ENCODE results near the gene CPOX.
A peak's percentile ranks its signal among the peaks of the same experiment; 100 is the strongest.

The CPOX gene

DNA sequence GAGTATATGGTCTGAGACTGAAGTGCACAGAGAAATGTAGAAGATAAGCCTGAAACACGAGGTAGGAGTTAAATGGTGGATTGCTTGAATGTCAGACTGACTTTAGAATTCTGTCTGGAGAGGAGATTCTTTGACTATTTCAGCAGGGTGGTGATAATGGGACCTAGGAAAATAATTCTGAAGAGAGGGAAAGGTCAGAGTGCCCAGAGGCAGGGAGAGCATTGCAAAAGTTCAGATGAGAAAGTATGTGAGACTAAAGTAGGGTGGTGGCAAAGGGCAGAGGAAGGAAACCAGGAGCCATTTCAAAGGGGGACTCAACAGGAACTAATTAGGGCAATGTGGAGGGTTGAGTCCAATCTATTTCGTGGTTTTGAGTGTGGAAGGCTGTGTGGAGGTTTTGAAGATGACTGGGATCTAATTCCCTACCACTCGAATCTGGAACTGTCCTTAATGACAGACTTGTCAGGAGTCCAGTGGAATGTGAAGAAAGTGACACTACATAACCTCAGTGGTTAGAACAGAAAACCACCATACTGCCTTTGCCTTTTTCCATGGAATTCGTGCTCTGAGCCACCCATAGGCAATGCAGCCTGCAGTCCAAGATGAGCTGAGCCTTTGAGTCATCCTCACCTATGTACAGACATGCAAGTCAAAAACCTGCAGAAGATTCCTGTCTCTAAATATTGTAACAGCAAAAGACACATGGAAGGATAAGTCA, 16.1 kb downstream of the CPOX start:
- in situ Hi-C loops (cut with HindIII; ENCODE audit: low sequenced_read_pairs), result no loop called here
- H3K4me3 ChIP-seq (ENCODE audit: low read depth, low read length), result no peak overlapping the region
- peak; percentile 76 for DNase-seq (ENCODE audit: low read depth, low spot score)
- TF ChIP-seq, protein P1, sequence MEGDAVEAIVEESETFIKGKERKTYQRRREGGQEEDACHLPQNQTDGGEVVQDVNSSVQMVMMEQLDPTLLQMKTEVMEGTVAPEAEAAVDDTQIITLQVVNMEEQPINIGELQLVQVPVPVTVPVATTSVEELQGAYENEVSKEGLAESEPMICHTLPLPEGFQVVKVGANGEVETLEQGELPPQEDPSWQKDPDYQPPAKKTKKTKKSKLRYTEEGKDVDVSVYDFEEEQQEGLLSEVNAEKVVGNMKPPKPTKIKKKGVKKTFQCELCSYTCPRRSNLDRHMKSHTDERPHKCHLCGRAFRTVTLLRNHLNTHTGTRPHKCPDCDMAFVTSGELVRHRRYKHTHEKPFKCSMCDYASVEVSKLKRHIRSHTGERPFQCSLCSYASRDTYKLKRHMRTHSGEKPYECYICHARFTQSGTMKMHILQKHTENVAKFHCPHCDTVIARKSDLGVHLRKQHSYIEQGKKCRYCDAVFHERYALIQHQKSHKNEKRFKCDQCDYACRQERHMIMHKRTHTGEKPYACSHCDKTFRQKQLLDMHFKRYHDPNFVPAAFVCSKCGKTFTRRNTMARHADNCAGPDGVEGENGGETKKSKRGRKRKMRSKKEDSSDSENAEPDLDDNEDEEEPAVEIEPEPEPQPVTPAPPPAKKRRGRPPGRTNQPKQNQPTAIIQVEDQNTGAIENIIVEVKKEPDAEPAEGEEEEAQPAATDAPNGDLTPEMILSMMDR (IDR thresholded peaks at IDR 0.05; ENCODE audit: low read depth, low read length), result no peak

DNA sequence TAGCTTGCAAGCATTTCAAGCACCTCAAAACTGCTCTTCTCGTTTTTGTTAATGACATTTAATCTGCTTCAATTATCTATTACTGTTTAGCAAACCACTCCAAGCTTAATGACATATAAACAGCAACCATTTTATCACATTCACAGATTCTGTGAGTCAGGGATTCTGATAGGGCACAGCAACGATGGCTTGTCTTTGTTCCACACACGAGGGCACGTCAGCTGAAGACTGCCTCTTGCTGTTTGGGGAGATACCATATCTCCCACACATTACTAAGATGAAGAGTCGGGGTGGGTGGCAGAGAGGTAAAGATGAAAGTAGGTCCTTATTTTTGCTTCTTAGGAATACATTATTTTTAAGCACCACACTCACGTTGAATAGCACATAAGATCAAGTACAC, 19.3 kb downstream of the CPOX start:
- TF ChIP-seq, protein P1 (IDR thresholded peaks at IDR 0.05; ENCODE audit: low read depth, low read length), result no peak
- H3K4me3 ChIP-seq (ENCODE audit: low read depth, low read length), result no peak overlapping the region
- no peak for DNase-seq (ENCODE audit: low read depth, low spot score)
- in situ Hi-C loops (cut with HindIII; ENCODE audit: low sequenced_read_pairs), result no loop called here

DNA sequence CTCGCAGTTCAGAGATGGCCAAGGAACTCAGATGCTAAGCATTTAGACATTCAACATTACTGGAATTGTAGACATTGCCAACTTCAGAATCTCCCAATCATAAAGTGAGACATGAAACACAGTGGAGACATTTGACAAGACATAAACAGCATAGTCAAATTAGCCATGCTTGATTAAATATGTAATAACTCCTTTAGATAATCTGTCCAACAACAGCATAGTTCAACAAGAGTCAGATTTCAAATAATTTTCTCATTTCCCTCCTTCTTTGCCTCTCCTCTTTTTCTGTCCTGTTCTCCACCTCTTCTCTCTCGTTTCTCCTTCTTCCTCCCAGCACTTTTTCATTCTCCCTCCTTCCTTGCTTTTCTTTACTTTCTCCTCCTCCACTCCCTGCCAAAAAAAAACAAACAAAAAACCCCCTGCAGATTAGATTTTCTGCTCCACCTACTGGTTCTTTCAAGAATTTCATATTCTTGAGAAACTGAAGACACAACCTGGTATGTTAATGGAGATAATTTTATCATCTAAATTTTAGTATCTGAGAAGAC, 20.2 kb downstream of the CPOX start:
- in situ Hi-C loops (cut with HindIII; ENCODE audit: low sequenced_read_pairs), result no loop called here
- H3K4me3 ChIP-seq (ENCODE audit: low read depth, low read length), result no peak overlapping the region
- TF ChIP-seq, protein P1 (IDR thresholded peaks at IDR 0.05; ENCODE audit: low read depth, low read length), result peak; percentile 50
- DNase-seq (ENCODE audit: low read depth, low spot score), result peak; percentile 50

- TF ChIP-seq, protein P1 (IDR thresholded peaks at IDR 0.05; ENCODE audit: low read depth, low read length), result no peak
- in situ Hi-C loops (cut with HindIII; ENCODE audit: low sequenced_read_pairs), result no loop called here
- DNase-seq (ENCODE audit: low read depth, low spot score), result no peak
- H3K4me3 ChIP-seq (ENCODE audit: low read depth, low read length), result no peak overlapping the region
Observed at GRCh38 chr3:98568402-98568801, 25.0 kb downstream of the CPOX start.

DNA sequence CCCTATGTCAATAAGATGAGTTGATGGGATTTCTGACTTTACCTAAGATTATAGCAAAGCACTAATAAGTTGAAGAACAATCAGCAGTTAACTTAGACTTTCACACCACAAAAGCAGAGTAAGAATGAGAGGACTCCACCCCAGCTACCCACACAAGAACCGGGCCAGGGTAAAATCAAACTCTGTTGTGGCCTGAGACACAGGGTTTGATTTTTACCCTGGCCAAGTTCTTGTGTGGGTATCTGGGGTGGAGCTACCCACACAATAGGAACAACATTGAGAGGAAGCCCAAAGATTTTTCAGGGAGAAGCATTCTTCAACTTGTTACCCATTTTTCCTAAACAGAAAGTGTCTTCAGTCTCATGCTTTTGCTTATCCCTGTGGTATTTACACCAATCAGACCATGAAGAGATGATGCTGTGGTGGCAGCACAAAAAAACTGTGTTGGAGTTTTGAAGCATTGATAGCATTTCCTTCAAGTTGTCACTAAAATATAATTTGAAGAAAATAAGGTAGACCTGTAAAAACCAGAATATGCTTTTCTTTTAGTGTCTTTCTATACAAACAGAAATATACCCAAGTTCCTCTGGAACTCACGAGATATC, 25.6 kb downstream of the CPOX start:
- in situ Hi-C loops (cut with HindIII; ENCODE audit: low sequenced_read_pairs), result no loop called here
- TF ChIP-seq, protein P1 (IDR thresholded peaks at IDR 0.05; ENCODE audit: low read depth, low read length), result no peak
- no peak overlapping the region for H3K4me3 ChIP-seq (ENCODE audit: low read depth, low read length)
- DNase-seq (ENCODE audit: low read depth, low spot score), result no peak

DNA sequence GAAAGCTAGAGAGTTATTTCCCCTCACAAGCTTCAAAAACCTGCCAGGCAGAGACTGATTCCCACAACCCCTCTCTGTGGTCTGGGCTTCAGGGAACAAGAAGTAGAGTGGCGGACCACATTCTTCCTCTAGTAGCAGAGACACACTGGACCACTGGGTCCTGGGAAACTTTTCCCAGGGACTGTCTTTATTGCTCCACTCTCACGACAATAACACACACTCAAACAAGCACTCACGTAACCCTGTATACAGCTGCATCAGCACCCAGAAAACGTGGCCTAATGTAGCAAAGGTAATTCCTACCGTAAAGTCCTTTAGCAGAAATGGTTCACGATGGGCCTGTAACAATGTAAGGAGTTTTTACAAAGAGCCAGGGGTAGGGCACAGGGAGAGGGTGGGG, 27.6 kb downstream of the CPOX start:
- DNase-seq (ENCODE audit: low read depth, low spot score), result no peak
- TF ChIP-seq, protein P1 (IDR thresholded peaks at IDR 0.05; ENCODE audit: low read depth, low read length), result no peak
- no peak overlapping the region for H3K4me3 ChIP-seq (ENCODE audit: low read depth, low read length)
- in situ Hi-C loops (cut with HindIII; ENCODE audit: low sequenced_read_pairs), result no loop called here

All from astrocyte of the spinal cord (primary cell).